ENCODE measurements around the gene DARS1.

The DARS1 gene

DNA sequence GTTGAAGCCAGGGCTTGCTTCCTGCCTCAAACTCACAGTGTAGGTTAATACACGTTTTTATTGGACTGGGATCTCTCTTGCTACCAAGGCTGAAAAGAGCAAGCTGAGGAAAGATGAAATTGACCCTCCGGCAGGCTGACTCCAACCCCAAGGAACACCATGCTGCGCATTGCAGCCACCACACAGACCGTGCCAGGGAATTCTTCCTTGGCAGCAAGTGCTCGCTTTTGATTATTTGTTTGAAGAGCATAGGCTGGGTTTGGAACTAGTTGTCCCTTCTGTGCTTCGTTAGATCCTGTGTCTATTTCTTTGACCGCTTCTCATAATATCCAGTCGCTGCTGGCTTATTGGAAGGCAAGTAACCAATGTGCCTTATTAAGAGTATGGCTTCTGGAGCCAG, 34.4 kb upstream of the DARS1 start:
- peak in 1 of 42 donors; percentile 17 for DNase-seq

DNA sequence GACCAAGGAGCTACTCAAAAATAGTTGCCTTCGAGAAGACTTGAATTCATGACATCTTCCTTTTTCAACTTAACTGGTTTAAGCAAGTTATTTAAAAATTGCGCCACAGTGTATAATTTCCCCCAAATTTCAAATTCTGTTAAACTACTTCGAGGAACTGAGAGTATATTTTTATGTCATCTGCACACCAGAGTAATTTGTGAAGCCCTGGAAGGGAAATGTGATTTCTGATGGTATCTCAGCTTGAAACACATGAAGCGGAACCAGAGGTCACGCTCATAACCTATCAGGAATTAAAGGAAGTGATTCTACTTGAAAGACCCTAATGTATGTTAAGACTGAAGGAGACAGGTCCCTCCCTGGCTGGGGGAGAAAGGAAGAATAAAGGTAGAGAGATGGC, 33.9 kb upstream of the DARS1 start:
- no peak for DNase-seq
- intact Hi-C loops (cut with DNase I) = no loop called here

More for the DNA sequence above, 34.4 kb upstream of the DARS1 start:
- intact Hi-C loops (cut with DNase I) = loop anchor here (10.0 kb wide), 1 partner anchor 95 kb away; the partner anchor contains the start of gene CXCR4

DNA sequence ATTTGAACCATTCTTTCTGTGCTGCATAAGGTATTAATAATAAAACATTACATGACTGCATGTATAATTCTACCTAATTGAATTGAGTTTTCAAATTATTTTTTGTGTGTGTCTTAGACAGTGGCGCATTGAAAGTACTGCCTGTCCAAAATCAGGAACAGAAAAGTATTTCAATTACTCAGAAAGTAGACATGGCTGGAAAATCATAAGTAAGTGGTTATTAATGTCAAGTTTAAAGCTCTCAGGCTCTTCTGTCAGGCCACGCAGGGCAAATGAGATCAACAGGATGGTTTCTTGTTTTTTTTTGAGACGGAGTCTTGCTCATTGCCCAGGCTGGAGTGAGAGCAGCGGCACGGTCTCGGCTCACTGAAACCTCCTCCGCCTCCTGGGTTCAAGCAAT, 32.4 kb upstream of the DARS1 start:
- DNase-seq = no peak
- intact Hi-C loops (cut with DNase I) = no loop called here

DNA sequence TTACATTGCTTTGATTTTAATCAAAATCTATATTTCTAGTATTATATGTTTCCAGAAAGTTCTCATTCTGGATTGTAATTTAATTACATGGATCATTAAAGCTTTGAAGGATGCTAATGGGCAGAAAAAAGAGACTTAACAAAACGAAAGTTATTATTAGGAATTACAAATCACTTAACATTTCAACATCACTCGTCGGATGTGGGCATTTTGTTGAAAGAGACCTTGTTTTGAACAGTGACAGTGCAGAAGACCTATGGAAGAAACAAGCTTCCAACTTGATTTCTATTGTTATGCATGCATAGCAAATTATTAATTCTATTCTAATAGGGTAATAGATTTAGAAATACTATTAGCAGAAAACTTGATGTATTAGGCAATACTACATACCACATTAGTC, 31.4 kb upstream of the DARS1 start:
- DNase-seq = no peak
- intact Hi-C loops (cut with DNase I) = no loop called here

DNA sequence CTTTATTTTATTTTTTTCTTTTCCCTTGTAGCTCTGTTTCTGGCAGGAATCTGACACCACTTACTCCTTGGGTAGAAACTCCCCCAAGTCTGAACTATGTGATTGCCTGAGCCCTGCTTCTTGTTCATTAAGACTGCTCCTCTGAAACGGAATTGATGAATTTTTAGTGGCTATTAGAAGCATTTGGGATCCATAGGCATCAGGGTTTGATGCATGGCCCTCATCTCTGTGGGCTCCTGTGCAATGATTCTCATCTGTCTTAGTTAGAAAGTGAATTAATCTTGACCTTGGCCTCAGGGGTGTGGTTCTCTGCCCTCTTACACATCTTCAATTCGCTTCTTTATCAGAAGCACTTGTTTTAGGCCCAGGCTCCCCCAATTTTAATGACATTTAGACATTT, 31.0 kb upstream of the DARS1 start:
- intact Hi-C loops (cut with DNase I) = no loop called here
- no peak for DNase-seq

DNA sequence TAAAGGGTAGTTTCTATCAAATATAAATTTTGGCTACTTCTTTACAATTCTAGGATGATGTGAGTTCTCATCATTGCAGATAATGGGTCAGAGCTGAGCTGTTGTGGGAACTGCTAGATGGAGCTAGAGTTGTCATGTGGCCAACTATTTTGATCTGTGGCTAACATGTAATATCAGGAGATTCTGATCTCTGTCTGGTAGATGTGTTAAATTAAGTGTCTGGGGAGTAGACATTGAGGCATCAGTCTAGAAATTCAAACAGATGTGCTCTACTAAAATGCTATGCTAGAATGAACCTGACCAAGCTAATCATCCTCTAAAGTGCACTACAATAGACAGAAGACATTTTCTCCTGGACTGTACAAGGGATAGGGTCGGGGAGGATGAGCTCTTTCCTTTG, 30.3 kb upstream of the DARS1 start:
- intact Hi-C loops (cut with DNase I) = no loop called here
- DNase-seq = no peak

DNA sequence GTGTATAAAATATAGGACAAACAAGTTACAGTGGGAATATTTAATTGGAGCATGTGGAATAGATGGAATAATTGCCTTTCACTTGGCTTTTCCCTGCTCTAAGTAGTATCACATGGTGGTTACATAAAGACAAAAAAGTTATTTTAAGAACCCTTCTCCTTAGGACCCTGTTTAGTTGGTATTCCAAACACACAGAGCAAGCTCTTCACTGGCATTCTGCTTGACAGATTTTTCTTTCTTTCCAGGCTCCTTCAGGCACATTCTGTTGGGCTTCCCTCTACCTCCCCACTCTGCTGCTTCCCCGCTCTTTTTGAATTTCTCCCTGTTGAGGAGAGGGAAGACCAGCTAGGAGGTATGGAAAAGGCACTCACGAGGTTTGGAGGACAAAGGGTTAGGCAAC, 29.0 kb upstream of the DARS1 start:
- intact Hi-C loops (cut with DNase I) = no loop called here
- DNase-seq = peak in 2 of 42 donors; percentile 15 to 27

DNA sequence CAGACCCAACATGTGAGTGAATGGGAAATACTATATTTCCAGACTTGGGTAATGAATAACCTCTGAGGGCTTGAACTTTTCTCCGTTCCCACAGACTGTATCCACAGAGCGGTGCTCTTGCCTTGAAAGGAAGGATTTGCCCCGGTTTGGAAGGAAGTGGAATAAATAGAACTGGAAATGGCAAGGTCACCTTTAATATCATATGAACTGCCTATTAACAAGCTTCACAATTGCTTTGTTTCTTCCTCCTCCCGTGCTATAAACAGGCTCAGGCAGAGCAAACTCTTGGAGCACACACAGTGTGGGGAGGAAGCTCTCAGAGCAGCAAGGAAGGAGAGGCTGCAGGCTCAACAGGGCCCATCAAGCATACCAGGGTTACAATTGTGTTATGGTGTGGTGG, 28.5 kb upstream of the DARS1 start:
- DNase-seq = no peak
- intact Hi-C loops (cut with DNase I) = no loop called here

DNA sequence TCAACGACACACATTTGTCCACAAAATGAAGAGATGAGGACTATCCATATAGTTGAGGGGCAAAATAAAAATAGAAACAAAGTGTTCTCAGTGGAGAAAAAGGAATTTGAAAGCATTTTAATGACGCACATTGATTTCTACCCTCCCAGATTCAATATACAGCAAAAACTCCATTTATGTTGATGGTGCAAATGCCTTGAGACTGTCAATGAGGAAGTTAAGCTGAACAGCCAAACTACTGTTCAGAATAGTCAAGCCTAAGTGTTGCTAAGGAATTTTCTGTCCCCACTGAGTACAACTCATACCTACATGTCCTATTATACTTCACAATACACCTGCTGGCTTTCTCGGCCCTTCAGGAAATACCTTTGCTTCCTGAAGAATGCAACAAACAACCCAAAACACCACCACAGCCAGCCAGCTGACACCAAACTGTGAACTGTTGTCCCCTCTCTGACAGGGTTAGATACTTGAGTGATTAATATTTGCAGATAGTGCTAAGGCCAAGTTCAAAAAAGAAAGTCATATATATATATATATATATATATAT, 27.8 kb upstream of the DARS1 start:
- intact Hi-C loops (cut with DNase I) = no loop called here
- no peak for DNase-seq

DNA sequence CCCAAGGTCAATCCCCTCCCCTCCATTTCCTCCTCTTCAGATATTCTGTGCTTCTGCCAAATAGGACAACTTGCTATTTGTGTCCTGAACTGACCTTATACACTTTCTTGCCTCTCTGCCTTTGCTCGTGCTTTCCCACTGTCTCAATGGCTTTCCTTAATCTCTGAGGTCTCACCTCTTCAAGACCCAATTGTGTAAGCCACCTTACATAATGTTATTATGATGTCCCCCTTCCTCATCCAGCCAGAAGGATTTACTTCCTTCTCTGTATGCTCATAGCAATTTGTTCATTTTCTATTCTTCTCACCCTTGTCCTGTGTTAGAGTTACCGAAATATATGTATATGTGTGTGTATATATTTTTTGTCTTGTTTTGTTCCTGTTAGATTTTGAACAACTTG, 26.9 kb upstream of the DARS1 start:
- intact Hi-C loops (cut with DNase I) = no loop called here

DNA sequence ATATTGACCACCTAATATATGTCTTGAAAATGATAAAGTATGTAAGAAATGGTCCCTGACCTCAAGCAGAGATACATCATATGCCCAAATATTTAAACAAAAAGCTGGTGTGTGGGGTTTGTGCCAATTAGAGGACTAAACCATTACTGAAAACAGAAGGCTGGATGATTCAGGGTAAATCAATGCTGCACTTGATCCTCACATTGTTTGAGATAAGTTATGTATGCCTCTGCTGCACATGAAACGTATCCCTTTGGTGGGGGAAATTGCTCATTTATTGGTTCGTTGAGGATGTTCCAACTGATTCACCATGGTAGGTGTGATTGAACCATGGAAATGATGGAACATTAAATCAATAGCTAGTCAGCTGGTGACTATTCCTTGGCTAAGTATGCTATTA, 24.7 kb upstream of the DARS1 start:
- intact Hi-C loops (cut with DNase I) = no loop called here
- DNase-seq = no peak

More for the DNA sequence above, 26.9 kb upstream of the DARS1 start:
- DNase-seq = no peak

DNA sequence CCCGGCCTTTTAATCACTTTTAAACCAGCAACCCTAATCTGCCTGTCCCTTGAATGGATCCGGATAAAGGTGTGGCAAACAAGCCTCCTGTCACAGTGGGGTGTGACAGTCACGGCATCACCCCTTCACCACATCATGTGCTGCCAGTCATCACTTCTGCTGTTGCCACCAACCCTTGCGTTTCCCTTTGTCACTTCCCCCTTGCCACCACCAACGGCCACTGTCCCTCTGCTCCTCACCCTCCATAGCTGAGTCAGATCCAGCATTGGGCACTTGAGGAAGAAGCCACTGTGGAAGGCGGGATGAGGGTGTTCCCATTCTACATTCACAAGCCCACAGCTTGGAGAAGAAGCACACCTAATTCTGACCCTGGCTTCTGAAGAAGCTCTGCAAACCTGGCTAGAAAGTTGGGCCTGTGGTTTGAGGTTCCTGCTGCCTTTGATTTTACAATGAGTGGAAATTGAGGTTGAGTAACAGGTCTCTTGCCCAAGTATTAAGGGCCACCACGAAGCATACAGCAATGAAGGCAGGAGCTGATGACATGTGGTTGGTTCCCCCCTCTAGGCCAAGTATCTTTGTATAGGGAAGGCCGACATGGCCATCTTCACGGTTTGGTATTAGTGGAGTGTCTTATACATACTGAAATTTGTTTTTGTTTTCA, 22.9 kb upstream of the DARS1 start:
- peak in 1 of 42 donors; percentile 53 for DNase-seq
- intact Hi-C loops (cut with DNase I) = no loop called here

DNA sequence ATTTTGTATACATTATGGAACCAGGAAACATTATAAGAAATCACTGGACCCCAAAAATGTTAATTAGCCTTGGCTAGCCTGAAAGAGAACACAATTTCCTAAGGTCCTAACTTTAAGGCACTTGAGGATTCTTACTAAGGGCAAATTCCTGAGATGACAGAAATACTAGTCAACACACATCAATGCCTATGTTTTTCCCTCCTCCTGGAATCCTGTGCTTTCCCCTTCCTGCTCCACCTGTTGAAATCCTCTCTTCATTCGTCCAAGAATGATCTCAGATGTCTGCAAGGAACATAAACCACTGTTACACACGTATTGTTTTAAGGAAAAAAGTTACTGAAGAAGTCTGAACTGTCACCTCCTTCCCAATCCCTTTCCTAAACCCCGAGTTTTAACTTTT, 21.2 kb upstream of the DARS1 start:
- DNase-seq = no peak
- intact Hi-C loops (cut with DNase I) = no loop called here

DNA sequence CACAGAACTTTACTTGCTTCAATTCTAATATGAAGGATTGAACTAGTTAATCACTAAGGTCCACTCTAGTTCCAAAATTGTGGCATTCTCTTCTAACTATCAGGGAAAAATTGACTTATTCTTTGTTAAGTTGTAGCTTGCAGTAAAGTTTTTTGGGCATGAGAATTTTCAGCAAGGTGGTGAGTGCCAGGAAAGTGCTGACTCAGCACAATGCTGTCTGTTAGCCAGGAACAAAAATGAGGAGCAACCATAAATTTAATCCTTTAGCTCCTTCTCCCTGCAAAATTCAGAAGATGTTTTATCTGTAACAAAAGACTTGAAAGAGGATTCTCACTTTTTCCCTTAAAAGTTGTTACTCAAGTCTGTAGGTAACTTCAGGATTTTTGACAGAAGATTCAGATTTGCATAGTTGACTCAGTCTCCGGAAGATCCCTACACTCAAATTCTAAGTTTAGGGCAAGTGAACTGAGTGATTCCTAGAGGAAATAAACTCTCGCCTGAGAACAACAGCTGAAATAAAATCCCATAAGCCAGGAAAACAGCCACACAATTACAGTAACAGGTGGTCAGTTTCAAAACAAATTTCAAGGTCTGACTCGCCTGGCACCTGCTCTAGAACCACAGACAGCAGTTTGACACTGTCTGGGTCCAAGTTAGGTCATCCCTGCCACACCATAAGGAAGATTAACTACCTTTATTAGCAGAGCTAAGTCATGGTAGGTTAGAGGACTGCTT, 20.2 kb upstream of the DARS1 start:
- intact Hi-C loops (cut with DNase I) = no loop called here
- no peak for DNase-seq

DNA sequence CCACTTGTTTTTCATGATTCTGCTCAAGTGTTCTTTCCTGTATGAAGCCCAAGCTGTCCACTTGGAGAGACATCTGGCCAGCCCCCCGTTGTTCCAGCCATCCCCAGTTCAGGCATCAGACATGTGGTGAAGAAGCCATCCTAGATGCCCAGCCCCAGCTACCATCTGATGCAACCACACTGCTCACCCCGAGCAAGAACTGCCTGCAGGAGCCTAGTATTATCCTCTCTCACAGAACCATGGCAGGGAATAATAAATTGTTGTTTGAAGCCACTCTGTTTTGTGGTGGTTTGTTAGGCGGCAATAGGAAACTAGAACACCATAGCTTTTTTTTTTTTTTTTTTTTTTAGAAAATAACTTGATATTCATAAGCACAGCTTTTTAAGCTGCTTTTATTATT, 19.5 kb upstream of the DARS1 start:
- no peak for DNase-seq
- intact Hi-C loops (cut with DNase I) = no loop called here

DNA sequence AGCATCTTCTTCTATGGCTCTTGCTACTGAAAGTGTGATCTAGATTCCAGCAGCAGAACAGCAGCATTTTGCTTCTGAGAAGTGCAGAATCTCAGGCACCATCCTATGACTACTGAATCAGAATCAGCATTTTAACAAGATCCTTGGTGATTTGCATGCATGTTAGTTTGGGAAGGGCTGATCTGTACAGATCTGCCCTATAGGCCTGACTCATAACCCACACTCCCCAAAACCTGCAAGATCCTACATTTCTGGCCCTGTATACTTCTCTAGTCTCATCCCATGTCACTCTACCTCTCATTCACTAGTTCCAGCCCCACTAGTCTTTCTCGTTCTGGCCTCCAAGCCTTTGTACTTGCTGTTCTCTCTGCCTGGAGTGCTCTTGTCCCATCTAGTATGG, 15.7 kb upstream of the DARS1 start:
- no peak for DNase-seq
- intact Hi-C loops (cut with DNase I) = no loop called here

DNA sequence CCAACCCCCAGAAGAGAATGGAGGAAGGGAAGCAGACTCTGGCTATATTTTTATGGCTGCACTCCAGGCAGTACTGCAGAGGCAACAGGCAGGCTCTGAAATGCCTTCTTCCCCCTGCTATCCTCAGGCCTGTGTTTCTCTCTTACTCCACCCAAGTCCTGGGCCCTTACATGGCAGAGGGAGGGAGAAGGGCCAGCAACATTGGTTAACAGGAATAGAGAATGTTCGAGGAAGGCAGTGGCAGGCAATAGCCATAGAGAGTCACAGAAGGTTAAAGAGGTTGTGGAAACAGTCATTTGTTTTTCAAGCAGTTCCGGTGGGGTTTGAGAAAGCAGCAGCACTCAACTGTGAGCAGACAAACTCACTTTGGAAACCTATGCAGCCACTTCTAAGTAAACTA, 15.1 kb upstream of the DARS1 start:
- intact Hi-C loops (cut with DNase I) = no loop called here
- DNase-seq = no peak

DNA sequence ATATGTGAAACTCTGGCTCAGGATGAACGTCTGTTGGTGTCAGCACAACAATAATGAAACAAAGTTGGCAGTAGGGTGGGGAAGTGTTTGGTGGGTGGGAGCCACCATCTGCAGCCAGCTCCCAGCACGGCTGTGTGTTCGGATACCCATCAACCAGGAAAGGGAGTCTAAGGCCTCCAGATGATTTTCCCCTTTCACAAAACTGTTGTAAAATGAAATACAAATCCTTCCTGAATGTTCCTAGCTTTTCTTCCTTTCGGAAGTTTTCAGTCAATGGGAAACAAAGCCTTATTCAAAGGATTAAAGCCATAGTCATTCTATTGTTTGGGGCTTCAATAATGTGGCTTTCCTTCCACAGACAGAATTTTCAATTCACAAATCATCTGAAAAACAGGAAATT, 14.5 kb upstream of the DARS1 start:
- peak in 1 of 42 donors; percentile 23 for DNase-seq
- intact Hi-C loops (cut with DNase I) = no loop called here

DNA sequence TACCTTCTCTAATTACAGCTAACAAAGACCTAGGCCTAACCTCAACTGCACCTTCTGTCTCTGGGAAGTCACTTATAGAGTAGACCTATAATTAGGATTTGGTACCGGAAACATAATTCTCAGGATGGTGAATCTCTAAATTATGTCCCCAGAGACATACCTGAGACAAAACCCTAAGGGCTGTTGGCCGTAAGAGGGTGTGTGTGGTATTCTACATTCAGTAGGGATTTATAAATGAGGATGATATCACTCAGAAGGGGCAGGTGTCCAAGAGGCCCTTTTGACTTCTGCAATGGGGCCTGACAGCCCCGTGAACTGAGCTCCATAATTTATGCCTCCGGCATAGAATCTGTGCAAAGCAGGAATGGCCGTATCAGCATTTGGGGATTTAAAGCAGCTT, 13.5 kb upstream of the DARS1 start:
- no peak for DNase-seq
- intact Hi-C loops (cut with DNase I) = no loop called here

DNA sequence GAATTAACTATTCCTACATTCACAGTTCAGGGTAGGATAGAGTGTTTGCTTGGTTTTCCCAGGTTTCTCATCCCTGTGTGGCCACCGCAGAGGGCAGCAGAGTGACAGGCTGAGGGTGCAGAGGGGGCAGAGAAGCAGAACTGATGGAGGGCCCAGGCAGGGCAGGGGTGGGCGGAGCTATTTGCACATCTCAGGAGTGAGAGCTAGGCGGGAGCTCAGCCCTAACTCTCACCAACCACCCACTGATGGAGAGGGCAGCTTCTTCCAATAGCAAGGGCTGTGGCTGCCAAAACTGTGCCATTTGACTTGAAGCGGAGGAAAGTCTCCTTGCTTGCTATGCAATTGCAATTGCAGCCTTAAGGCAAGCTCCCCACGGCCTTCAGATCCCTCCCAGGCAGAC, 12.0 kb upstream of the DARS1 start:
- peak; percentile 44 to 87 (median 68) for DNase-seq

DNA sequence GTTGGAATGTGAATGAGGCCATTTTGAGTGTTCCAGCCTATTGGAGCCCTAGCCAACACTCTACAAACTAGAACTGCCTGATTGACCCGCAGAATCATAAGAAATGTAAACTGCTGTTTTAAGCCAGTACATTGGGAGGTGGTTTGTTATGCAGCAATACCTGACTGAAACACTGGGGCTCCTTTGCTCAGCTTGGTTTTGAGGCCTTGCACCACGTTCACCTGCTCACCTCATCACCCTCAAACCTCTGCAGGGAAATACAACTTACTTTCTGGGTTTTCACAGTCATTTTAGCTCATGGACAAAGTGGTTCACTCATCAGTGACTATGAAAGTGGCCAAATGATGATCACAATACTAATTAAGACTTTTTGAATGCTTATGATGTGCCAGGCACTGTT, 10.9 kb upstream of the DARS1 start:
- intact Hi-C loops (cut with DNase I) = no loop called here
- no peak for DNase-seq

More for the DNA sequence above, 12.0 kb upstream of the DARS1 start:
- intact Hi-C loops (cut with DNase I) = no loop called here
